Measurements from ENCODE around the gene PHF12. TPM values are rescaled to one million over a fixed set of nuclear protein-coding genes. Genes with fewer than 3 reads are reported as not detected.

Gene PHF12
- total and polyA plus RNA-seq, 2 of the 4 experiments (the other 2 are of a cell fraction), result 24.4 to 25.6 TPM

DNA sequence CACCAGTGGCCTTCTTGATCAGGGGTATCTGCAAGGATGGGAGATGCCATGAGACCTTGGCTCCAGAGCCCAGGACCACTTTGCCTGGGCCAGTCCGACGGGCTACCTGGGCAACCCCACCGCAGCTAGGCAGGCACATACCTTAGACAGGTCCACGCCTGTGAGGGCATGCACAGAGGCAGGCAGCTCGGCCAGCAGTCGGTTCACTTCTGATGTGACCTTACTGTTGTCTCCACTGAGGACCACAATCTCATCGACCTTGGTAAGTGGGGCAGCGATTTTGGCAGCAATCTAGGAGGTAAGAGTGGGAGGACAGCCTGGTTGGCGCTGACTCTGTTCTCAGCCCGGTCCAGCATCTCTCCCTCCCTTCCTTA is 70.8 kb downstream of the PHF12 start:
- Histone ChIP-seq H3K79me1 (ENCODE audit: low read depth in 1 of 2, low read length in 2 of 2) (no peaks in the 10 kb centered on the region), H2AFZ (replicated peaks; ENCODE audit: low read length, poor library complexity) (no peak overlapping the region), H3K4ac (ENCODE audit: low read depth, low read length) (no peak overlapping the region), H3K4me1 (ENCODE audit: control insufficient read depth, insufficient read depth, low read length) (no peaks in the 10 kb centered on the region), H3K18ac (ENCODE audit: low read depth, low read length) (no peak overlapping the region), H4K8ac (ENCODE audit: low read depth in 2 of 2, low read length in 2 of 2) (no peak overlapping the region), H3K4me3 (ENCODE audit: insufficient read depth, low read depth, low read length) (no peak overlapping the region), H3K14ac (replicated peaks; ENCODE audit: low read depth, low read length) (no peak overlapping the region), H2BK15ac (ENCODE audit: low read depth, low read length) (no peak overlapping the region), H2BK20ac (ENCODE audit: low read depth, low read length) (no peak overlapping the region), H3K36me3 (ENCODE audit: control insufficient read depth, insufficient read depth, low read length) (peaks cover 57% of the 10 kb centered on the region), H2BK120ac (ENCODE audit: low read depth, low read length) (no peak overlapping the region), H4K91ac (ENCODE audit: insufficient read depth, low read depth, low read length) (no peak overlapping the region), H3K9me1 (ENCODE audit: insufficient read depth, low read length) (no peaks in the 10 kb centered on the region), H3K4me2 (ENCODE audit: low read depth, low read length) (no peak overlapping the region), H3K27ac (ENCODE audit: insufficient read depth, low read length) (no peak overlapping the region), H2BK5ac (ENCODE audit: low read depth, low read length, poor library complexity, severe bottlenecking) (no peak overlapping the region), H3K27me3 (ENCODE audit: control insufficient read depth, insufficient read depth, low read length) (no peaks in the 10 kb centered on the region), H4K5ac (ENCODE audit: low read depth, low read length) (no peak overlapping the region), H3K56ac (ENCODE audit: extremely low read depth, insufficient read depth, low read length) (no peak overlapping the region), H3K9ac (ENCODE audit: low read depth, low read length) (no peak overlapping the region), H3K23ac (ENCODE audit: low read depth, low read length) (no peak overlapping the region), H2AK9ac (replicated peaks; ENCODE audit: low read depth, low read length, poor library complexity) (no peak overlapping the region), H4K20me1 (ENCODE audit: insufficient read depth, low read length) (0 out of 2 replicates have a peak, but pooled peaks cover 4% of the 10 kb centered on the region), H2AK5ac (ENCODE audit: low read depth, low read length) (no peak overlapping the region), H3K9me3 (ENCODE audit: control insufficient read depth, insufficient read depth, low read length) (no peaks in the 10 kb centered on the region)
- intact Hi-C loops (cut with micrococcal nuclease), result no loop called here
- dilution Hi-C loops (cut with HindIII; ENCODE audit: low sequenced_read_pairs, unreplicated experiment), result no loop called here
- in situ Hi-C loops (cut with MboI; ENCODE audit: low sequenced_read_pairs), result no loop called here
- no peak for ATAC-seq (ENCODE audit: low read depth)
- BruUV-seq (replicated peaks), result no TSS peak
- no peak for DNase-seq
- TF ChIP-seq, protein P1, sequence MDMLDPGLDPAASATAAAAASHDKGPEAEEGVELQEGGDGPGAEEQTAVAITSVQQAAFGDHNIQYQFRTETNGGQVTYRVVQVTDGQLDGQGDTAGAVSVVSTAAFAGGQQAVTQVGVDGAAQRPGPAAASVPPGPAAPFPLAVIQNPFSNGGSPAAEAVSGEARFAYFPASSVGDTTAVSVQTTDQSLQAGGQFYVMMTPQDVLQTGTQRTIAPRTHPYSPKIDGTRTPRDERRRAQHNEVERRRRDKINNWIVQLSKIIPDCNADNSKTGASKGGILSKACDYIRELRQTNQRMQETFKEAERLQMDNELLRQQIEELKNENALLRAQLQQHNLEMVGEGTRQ (IDR thresholded peaks at IDR 0.05; ENCODE audit: low read depth, low read length), result no peak
- no peak for TF ChIP-seq SMC3 (IDR thresholded peaks at IDR 0.05; ENCODE audit: low read depth, low read length)
- TF ChIP-seq MAZ (IDR thresholded peaks at IDR 0.05; ENCODE audit: borderline replicate concordance, low read depth, low read length), result no peak
- no peak for TF ChIP-seq NFE2L2 (IDR thresholded peaks at IDR 0.05; ENCODE audit: low read depth, low read length)
- TF ChIP-seq BHLHE40 (IDR thresholded peaks at IDR 0.05; ENCODE audit: low read depth, low read length), result no peak
- no peak for TF ChIP-seq MAFK (IDR thresholded peaks at IDR 0.05; ENCODE audit: low read depth, low read length)
- no peak for TF ChIP-seq POLR2A (IDR thresholded peaks at IDR 0.05; ENCODE audit: low read depth, low read length)
- WGBS, 2 experiments (ENCODE audit: extremely low coverage in 2 of 2, insufficient read length in 1 of 2), result 100% methylated on average over 2 of the region's 10 CpGs; no CpG with 5 or more reads in 1 of the 2 experiments
- CTCF ChIA-PET, result no interaction called here
- POLR2A ChIA-PET (ENCODE audit: unreplicated experiment), result no interaction called here
